K562 (cell line): Measurements from ENCODE around the gene NPHP1.

Source experiments
- BHLHE40 ChIP-seq: IDR thresholded peaks from 2 replicates; pipeline ENCODE4 v1.6.1; 2011; ENCODE audit warnings: low read length, improper control_type of control experiment
- EP300 ChIP-seq: IDR thresholded peaks from 2 replicates; pipeline ENCODE4 v1.6.1; 2012; ENCODE audit warnings: low read length, improper control_type of control experiment
- KDM1A ChIP-seq, 2 experiments: fragments of 450-650 bp; IDR thresholded peaks; 2 replicates each; pipeline ENCODE4 v1.6.1; 2016; ENCODE audit warnings: mild to moderate bottlenecking in 2 of 2
- KDM5B ChIP-seq: fragments of 200-600 bp; sonication (generic); IDR thresholded peaks from 2 replicates; pipeline ENCODE4 v1.6.1; 2012; ENCODE audit warnings: low read depth, mild to moderate bottlenecking, moderate library complexity, low read length, control low read depth, inconsistent platforms; ENCODE audit not compliant: insufficient replicate concordance
- NCOR1 ChIP-seq: fragments of 450-650 bp; IDR thresholded peaks from 2 replicates; pipeline ENCODE4 v1.6.1; 2016; ENCODE audit warnings: mild to moderate bottlenecking, moderate library complexity
- SMAD1 ChIP-seq: fragments of 150-350 bp; IDR thresholded peaks from 2 replicates; pipeline ENCODE4 v1.6.1; 2014; ENCODE audit warnings: low read length, low read depth; ENCODE audit not compliant: partially characterized antibody
- TCF7L2 ChIP-seq: fragments of 150-350 bp; IDR thresholded peaks from 2 replicates; pipeline ENCODE4 v1.6.1; 2016; ENCODE audit warnings: low read depth, mild to moderate bottlenecking, low read length, moderate library complexity
- ZNF354B ChIP-seq: fragments of 250-450 bp; sonication (Bioruptor Pico); IDR thresholded peaks from 2 replicates; pipeline ENCODE4 v1.4.0; 2020
- ZNF449 ChIP-seq: fragments of 250-450 bp; sonication (Bioruptor Pico); IDR thresholded peaks from 2 replicates; pipeline ENCODE4 v1.8.0; 2022; ENCODE audit warnings: moderate library complexity, mild to moderate bottlenecking, inconsistent platforms
- ZNF766 ChIP-seq: fragments of 200-800 bp; sonication (Bioruptor generic); conservative IDR thresholded peaks from 2 replicates; pipeline ENCODE4 v1.6.1; 2016; ENCODE audit warnings: missing genetic modification characterization, missing compliant biosample characterization

- TF ChIP-seq KDM1A (IDR thresholded peaks at IDR 0.05) (no peak), ZNF354B (CRISPR knock-in tag) (no peak), KDM5B (no peak), ZNF449 (CRISPR knock-in tag) (no peak), EP300 (no peak), TCF7L2 (no peak), SMAD1 (no peak), NCOR1 (no peak), ZNF766 (CRISPR knock-in tag) (no peak), BHLHE40 (no peak)
These were observed 74.1 kb downstream of the NPHP1 start for GRCh38 chr2:110130757-110131156.
